Neuronal stem cell (in vitro differentiated cells): ENCODE results near the gene NUDT8.
"Not testable (repeated sequence)": the region's sequence is repeated elsewhere in the genome, so short reads cannot be mapped to it uniquely, and the experiment has no call there.

ENCODE experiments used
- DNase-seq: peaks from one replicate; pipeline ENCODE4 v3.0.0-alpha.2; 2013; ENCODE audit warnings: low spot score
- H2AFZ ChIP-seq: one replicate; pipeline ENCODE4 v1.6.1; 2013; ENCODE audit warnings: mild to moderate bottlenecking, low read length, inconsistent platforms
- H2AK5ac ChIP-seq: 2 replicates; pipeline ENCODE4 v1.6.1; 2013; ENCODE audit warnings: low read depth, mild to moderate bottlenecking, inconsistent platforms, low read length, moderate library complexity, mixed read lengths
- H2BK120ac ChIP-seq: 2 replicates; pipeline ENCODE4 v1.6.1; 2013; ENCODE audit warnings: low read depth, mild to moderate bottlenecking, inconsistent platforms, low read length, moderate library complexity, mixed read lengths
- H2BK12ac ChIP-seq: one replicate; pipeline ENCODE4 v1.6.1; 2013; ENCODE audit warnings: low read length, inconsistent platforms
- H2BK15ac ChIP-seq: 2 replicates; pipeline ENCODE4 v1.6.1; 2013; ENCODE audit warnings: mild to moderate bottlenecking, low read length, inconsistent platforms, mixed read lengths
- H2BK5ac ChIP-seq: one replicate; pipeline ENCODE4 v1.6.1; 2013; ENCODE audit warnings: inconsistent platforms, mild to moderate bottlenecking, low read length, moderate library complexity
- H3K14ac ChIP-seq: one replicate; pipeline ENCODE4 v1.6.1; 2013; ENCODE audit warnings: low read length, inconsistent platforms
- H3K18ac ChIP-seq: 2 replicates; pipeline ENCODE4 v1.6.1; 2013; ENCODE audit warnings: low read length, inconsistent platforms
- H3K23ac ChIP-seq: 2 replicates; pipeline ENCODE4 v1.6.1; 2013; ENCODE audit warnings: low read depth, mild to moderate bottlenecking, mixed read lengths, low read length, inconsistent platforms; ENCODE audit not compliant: poor library complexity
- H3K27ac ChIP-seq: replicated peaks from 3 replicates; pipeline ENCODE4 v1.5.1; 2013; ENCODE audit warnings: low read length, inconsistent platforms
- H3K27me3 ChIP-seq, 3 experiments: 2 replicates each; pipeline ENCODE4 v1.6.1; 2013; ENCODE audit warnings: low read length in 3 of 3, mild to moderate bottlenecking in 2 of 3, inconsistent platforms in 1 of 3, low read depth in 1 of 3, mixed read lengths in 1 of 3, moderate library complexity in 1 of 3; ENCODE audit not compliant: control insufficient read depth in 3 of 3, insufficient read depth in 3 of 3
- H3K36me3 ChIP-seq, 2 donors: replicated peaks in 1 of 2; 2 replicates each; pipeline ENCODE4 v1.6.1; 2013; ENCODE audit warnings: low read length in 2 of 2; ENCODE audit not compliant: control insufficient read depth in 2 of 2, insufficient read depth in 2 of 2
- H3K4ac ChIP-seq: 2 replicates; pipeline ENCODE4 v1.6.1; 2013; ENCODE audit warnings: inconsistent platforms, mild to moderate bottlenecking, low read length, moderate library complexity
- H3K4me1 ChIP-seq, 2 donors: 1 replicate in 1 of 2; 2 replicates in 1 of 2; pipeline ENCODE4 v1.6.1; 2013; ENCODE audit warnings: low read length in 2 of 2, low read depth in 1 of 2; ENCODE audit not compliant: control insufficient read depth in 2 of 2, insufficient read depth in 1 of 2
- H3K4me2 ChIP-seq: one replicate; pipeline ENCODE4 v1.6.1; 2013; ENCODE audit warnings: mild to moderate bottlenecking, low read length, inconsistent platforms; ENCODE audit not compliant: insufficient read depth, poor library complexity, severe bottlenecking
- H3K4me3 ChIP-seq, 2 donors: 2 replicates each; pipeline ENCODE4 v1.5.1; 2013; ENCODE audit warnings: low read length in 2 of 2, mild to moderate bottlenecking in 2 of 2, inconsistent platforms in 1 of 2, moderate library complexity in 1 of 2
- H3K79me1 ChIP-seq: one replicate; pipeline ENCODE4 v1.6.1; 2013; ENCODE audit warnings: low read depth, mild to moderate bottlenecking, inconsistent platforms, low read length, moderate library complexity
- H3K9ac ChIP-seq: one replicate; pipeline ENCODE4 v1.6.1; 2013; ENCODE audit warnings: mild to moderate bottlenecking, low read depth, low read length, inconsistent platforms; ENCODE audit not compliant: poor library complexity
- H3K9me3 ChIP-seq, 2 donors: replicated peaks in 1 of 2; 2 replicates each; pipeline versions ENCODE3 to v1.6.1; 2013; ENCODE audit warnings: low read length in 2 of 2, mild to moderate bottlenecking in 2 of 2, inconsistent platforms in 1 of 2, low read depth in 1 of 2, mixed read lengths in 1 of 2, moderate library complexity in 1 of 2; ENCODE audit not compliant: control insufficient read depth in 2 of 2, insufficient read depth in 1 of 2
- H4K8ac ChIP-seq: one replicate; pipeline ENCODE4 v1.6.1; 2013; ENCODE audit warnings: low read depth, mild to moderate bottlenecking, inconsistent platforms, low read length, moderate library complexity
- H4K91ac ChIP-seq: one replicate; pipeline ENCODE4 v1.6.1; 2013; ENCODE audit warnings: low read length, low read depth, mild to moderate bottlenecking, inconsistent platforms; ENCODE audit not compliant: poor library complexity
- WGBS, 2 donors: extraction: QIAGEN DNeasy Blood & Tissue Kit; methylation state at CpG; one replicate each; pipeline ENCODE4 v1.1.7; 2013; ENCODE audit warnings: missing lambda C conversion rate in 2 of 2, mixed read lengths in 1 of 2; ENCODE audit not compliant: insufficient read length in 2 of 2, insufficient replicate concordance in 1 of 2; ENCODE audit errors: extremely low coverage in 2 of 2; 5-methylcytosine and 5-hydroxymethylcytosine counted together

NUDT8 gene

DNA sequence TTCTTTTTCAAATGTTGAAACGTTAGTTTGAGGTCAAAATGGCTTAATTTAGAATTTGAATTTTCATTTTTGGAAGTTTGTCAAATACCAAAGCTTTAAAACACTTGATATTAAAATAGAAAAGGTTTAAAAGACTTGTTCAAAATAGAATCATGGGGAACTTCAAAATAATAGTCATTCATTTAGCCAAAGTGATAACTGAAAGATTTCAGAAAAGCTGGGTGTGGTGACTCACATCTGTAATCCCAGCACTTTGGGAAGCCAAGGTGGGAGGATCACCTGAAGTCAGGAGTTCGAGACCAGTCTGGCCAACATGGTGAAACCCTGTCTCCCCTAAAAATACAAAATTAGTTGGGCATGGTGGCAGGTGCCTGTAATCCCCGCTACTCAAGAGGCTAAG is 35.3 kb downstream of the NUDT8 start:
- no peaks in the 10 kb centered on the region for H3K36me3 ChIP-seq
- no peak for DNase-seq
- no peak overlapping the region for H3K23ac ChIP-seq
- no peak overlapping the region for H2BK12ac ChIP-seq
- peaks cover 0 to 3% of the 10 kb centered on the region in 2 donors for H3K9me3 ChIP-seq
- H3K14ac ChIP-seq = no peak overlapping the region
- WGBS, 2 donors = no CpG with 5 or more reads among the region's 3 CpGs
- H3K4me3 ChIP-seq = no peak overlapping the region
- H3K4ac ChIP-seq = no peak overlapping the region
- H3K79me1 ChIP-seq = no peaks in the 10 kb centered on the region
- no peak overlapping the region for H4K8ac ChIP-seq
- H2BK15ac ChIP-seq = no peak overlapping the region
- H3K27me3 ChIP-seq = no peaks in the 10 kb centered on the region
- no peak overlapping the region for H2BK120ac ChIP-seq
- H3K4me2 ChIP-seq = no peak overlapping the region
- no peak overlapping the region for H4K91ac ChIP-seq
- no peak overlapping the region for H2BK5ac ChIP-seq
- H2AK5ac ChIP-seq = no peak overlapping the region
- H3K9ac ChIP-seq = no peak overlapping the region
- H3K18ac ChIP-seq = no peak overlapping the region
- no peaks in the 10 kb centered on the region for H3K4me1 ChIP-seq
- H3K27ac ChIP-seq = no peak overlapping the region
- no peak overlapping the region for H2AFZ ChIP-seq

DNA sequence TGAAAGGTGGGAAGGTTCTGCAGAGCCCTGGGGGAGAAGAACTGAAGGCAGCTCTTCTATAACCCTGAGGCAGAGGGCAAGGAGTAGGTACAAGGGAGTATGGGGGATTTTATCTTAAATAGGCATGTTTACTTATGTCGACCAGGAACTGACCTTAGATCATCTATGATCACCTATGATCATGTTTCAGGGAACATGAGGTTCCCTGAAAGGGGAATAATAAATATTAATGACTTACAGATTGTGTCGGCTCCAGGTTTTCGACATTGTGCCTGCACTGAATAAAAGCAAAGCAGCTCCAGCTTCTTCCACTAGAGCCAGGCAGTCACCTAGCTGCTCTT is 36.2 kb downstream of the NUDT8 start:
- Histone ChIP-seq H3K27ac (no peak overlapping the region), H3K79me1 (no peaks in the 10 kb centered on the region), H3K4me3 (no peak overlapping the region), H2AK5ac (no peak overlapping the region), H3K27me3 (no peaks in the 10 kb centered on the region), H3K9ac (no peak overlapping the region), H2BK15ac (no peak overlapping the region), H2BK5ac (no peak overlapping the region), H4K8ac (no peak overlapping the region), H2AFZ (no peak overlapping the region), H3K4ac (no peak overlapping the region), H3K23ac (no peak overlapping the region), H3K36me3 (peaks cover 2 to 4% of the 10 kb centered on the region in 2 donors), H3K4me2 (no peak overlapping the region), H2BK120ac (no peak overlapping the region), H3K18ac (no peak overlapping the region), H3K14ac (no peak overlapping the region), H4K91ac (no peak overlapping the region), H3K9me3 (peaks cover 0 to 3% of the 10 kb centered on the region in 2 donors), H3K4me1 (no peaks in the 10 kb centered on the region), H2BK12ac (no peak overlapping the region)
- DNase-seq = no peak
- no CpG with 5 or more reads among the region's 3 CpGs for WGBS, 2 donors

DNA sequence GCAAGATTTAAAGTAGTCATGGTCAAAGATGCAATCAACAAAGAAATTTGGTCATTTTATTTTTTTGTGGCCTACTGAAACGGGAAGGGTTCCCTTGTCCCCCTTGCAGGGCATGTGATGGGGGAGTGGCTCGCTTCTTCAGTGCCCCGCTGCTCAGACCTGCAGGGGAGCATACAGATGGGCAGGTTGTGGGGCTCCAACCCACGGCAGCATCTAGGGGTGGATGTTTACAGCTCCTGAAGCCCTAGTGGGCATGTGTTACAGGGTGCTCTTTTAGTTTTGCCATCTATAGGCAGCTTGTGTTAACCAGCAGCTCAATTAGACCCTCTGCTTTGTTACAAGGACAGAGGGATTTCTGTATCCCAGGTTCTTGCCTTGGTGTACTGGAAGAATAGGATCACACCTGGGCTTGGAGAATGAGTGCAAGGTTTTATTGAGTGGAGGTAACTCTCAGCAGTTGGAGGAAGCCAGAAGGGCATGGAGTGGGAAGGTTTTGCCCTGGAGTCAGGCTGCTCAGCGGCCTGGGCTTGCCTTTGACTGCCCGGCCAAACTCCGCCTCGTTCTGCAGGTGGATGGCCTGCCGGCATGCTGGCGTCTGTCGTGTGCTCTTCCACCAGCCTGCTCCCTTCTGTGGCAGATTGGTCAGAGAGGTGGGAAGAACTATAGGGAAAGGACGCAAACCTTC is 36.7 kb downstream of the NUDT8 start:
- Histone ChIP-seq H4K8ac (no peak overlapping the region), H3K27ac (no peak overlapping the region), H3K4ac (no peak overlapping the region), H3K4me3 (no peak overlapping the region), H3K4me2 (no peak overlapping the region), H4K91ac (no peak overlapping the region), H2BK5ac (no peak overlapping the region), H3K14ac (no peak overlapping the region), H3K9ac (no peak overlapping the region), H3K4me1 (no peaks in the 10 kb centered on the region), H3K9me3 (peaks cover 0 to 3% of the 10 kb centered on the region in 2 donors), H3K36me3 (peaks cover 2 to 8% of the 10 kb centered on the region in 2 donors), H2AFZ (no peak overlapping the region), H3K27me3 (no peaks in the 10 kb centered on the region), H3K23ac (no peak overlapping the region), H2BK12ac (no peak overlapping the region), H3K18ac (no peak overlapping the region), H3K79me1 (no peaks in the 10 kb centered on the region), H2AK5ac (no peak overlapping the region), H2BK120ac (no peak overlapping the region), H2BK15ac (no peak overlapping the region)
- no CpG with 5 or more reads among the region's 12 CpGs for WGBS, 2 donors
- no peak for DNase-seq

DNA sequence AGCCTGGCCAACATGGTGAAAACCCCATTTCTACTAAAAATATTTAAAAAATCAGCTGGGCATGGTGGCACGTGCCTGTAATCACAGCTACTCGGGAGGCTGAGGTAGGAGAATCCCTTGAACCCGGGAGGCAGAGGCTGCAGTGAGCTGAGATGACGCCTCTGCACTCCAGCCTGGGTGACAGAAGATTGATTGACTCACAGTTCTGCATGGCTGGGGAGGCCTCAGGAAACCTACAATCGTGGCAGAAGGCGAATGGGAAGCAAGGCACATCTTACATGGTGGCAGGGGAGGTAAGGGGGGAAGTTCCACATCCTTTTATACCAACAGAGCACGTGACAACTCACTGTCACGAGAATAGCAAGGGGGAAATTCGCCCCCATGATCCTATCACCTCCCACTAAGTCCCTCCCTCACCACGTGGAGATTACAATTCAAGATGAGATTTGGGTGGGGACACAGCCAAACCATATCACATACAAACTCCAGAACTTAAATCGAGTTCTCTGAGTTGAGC is 40.8 kb downstream of the NUDT8 start:
- not testable (repeated sequence) for H2AFZ ChIP-seq, DNase-seq, H2BK5ac ChIP-seq, H4K8ac ChIP-seq, H3K4ac ChIP-seq, H4K91ac ChIP-seq, H2BK12ac ChIP-seq, H3K4me2 ChIP-seq, H2AK5ac ChIP-seq, H3K27me3 ChIP-seq, H2BK15ac ChIP-seq, H3K14ac ChIP-seq, H3K4me3 ChIP-seq, H3K9ac ChIP-seq, H3K27ac ChIP-seq, H3K23ac ChIP-seq, H3K18ac ChIP-seq, H2BK120ac ChIP-seq, H3K9me3 ChIP-seq
- Histone ChIP-seq H3K4me1 (peaks cover 7 to 13% of the 10 kb centered on the region in 2 donors), H3K36me3 (peaks cover 22 to 43% of the 10 kb centered on the region in 2 donors), H3K79me1 (peaks cover 21% of the 10 kb centered on the region)
- no CpG with 5 or more reads among the region's 11 CpGs for WGBS, 2 donors
